Ramos (cell line): ENCODE results near the gene DNAH1.

Experiments
- in situ Hi-C: fragments of 300-500 bp; cut with MboI; formaldehyde crosslinking; loops from one replicate; pipeline ENCODE4 v1.14.3; 2022; ENCODE audit warnings: low sequenced_read_pairs; ENCODE audit not compliant: unreplicated experiment

The DNAH1 gene

GRCh38 chr3:52400275-52400793 is 84.2 kb downstream of the DNAH1 start:
- in situ Hi-C loops = no loop called here

GRCh38 chr3:52401021-52401420 is 84.9 kb downstream of the DNAH1 start:
- in situ Hi-C loops = no loop called here

DNA sequence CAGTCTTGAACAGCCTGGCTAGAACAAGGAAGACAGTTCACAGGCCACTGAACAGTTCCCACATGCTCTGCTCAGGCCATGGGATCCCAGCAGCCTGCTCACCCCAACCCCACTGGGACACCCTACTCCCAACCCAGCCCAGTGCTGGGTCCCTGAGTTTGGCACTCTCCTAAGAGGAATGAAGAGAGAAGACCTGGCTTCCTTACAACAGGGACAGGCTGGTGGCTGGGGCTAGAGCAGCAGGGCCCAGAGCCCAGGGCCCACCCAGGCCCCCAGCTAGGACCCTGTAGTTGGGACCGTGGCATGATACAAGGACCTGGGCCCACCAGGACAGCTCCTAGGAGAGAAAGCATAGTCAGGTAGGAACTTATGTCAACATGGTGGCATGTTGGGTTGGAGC is 85.4 kb downstream of the DNAH1 start:
- in situ Hi-C loops = no loop called here

DNA sequence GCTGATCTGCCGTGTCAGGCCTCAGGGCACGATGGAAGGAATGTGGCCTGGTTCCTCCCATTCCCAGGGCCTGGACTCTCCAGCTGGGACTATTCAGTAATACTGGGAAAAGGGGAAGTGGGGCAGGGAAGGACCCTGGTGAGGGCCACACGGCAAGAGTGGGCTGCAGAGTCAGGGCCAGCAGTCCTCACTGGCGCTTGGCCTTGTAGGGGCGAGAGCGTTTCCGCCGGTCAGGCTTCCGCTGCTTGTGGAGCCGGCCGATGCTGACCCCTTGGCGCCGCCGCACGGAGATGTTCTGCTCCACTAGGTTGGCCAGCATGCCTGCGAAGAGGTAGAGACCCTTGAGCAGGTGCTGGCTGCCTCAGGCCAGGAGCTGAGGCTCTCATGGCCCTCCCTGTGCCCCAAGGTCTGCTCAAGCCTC is 86.0 kb downstream of the DNAH1 start:
- in situ Hi-C loops = no loop called here

DNA sequence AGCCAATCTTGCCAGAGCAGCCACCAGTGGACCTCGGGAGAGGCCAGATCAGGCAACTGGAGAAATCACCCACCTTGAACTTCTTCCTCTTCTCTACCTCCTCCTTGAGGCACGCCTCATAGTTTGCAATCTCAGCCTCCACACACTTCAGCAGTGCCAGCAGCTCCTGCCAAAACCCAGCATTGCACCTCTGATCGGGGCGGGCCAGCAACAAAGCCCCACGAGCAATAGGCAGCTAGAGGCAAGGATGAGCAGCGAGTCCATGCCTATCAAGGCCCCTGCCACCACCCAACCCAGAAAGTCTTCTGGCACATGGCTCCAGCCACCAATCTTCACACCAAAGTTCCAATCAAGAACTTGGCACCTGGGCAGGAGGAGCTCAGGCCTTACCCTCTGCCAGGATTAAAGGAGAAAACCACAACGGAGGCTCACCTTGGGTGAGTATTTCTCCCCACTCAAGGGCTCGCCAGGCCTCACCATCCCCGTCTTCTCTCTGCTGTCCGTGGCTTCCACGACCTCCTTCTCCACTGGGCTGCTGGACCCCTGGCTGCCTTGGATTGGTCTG is 86.7 kb downstream of the DNAH1 start:
- in situ Hi-C loops = no loop called here

- in situ Hi-C loops = no loop called here
Measured at GRCh38 chr3:52403271-52403841, 87.2 kb downstream of the DNAH1 start.

GRCh38 chr3:52403955-52404354 is 87.8 kb downstream of the DNAH1 start:
- in situ Hi-C loops = no loop called here

DNA sequence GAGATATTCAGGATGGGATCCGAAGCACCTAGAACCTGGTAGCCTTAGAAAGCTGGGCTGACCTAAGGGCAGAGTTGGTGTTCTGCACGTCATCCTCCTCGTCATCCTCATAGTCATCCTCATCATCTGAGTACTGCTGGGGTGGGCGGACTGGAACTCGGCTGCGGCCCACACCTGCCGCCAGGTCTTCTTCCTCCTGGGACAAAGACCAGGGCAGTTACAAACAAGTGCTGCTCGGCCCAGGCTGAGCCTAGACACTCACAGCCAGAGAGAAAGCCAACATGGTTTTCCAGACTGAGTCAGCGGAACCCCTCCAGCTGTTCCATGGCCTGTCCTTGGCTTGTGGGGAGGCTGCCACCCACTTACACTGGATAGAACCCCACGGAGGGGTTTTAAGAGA is 88.3 kb downstream of the DNAH1 start:
- in situ Hi-C loops = no loop called here

- in situ Hi-C loops = no loop called here
Measured at GRCh38 chr3:52405066-52405465, 88.9 kb downstream of the DNAH1 start.

DNA sequence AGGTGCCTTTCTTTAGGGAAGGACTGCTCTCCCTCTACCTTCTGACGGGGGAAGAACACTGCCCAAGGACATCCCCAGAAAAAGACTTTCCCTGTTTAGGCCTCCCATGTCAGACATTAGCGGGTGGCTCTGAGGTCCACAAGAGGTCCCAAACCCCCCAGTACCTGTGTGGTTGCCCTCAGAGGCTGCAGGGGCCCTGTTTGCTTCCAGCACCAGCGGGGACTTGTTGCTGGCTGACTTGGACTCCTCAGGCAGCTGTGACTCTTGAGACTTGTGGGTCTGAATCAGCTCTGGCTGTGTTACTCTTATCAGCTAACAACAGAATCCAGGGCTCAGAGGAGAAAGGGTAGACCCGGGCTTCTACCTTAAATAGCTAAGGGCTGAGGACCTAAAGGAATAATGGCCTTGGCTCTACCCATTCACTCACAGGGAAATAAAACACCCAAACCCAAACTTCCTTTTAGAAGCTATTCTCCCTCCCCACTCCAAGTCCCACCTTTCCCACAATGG is 89.5 kb downstream of the DNAH1 start:
- in situ Hi-C loops = no loop called here

GRCh38 chr3:52406231-52406661 is 90.1 kb downstream of the DNAH1 start:
- in situ Hi-C loops = no loop called here

- in situ Hi-C loops = no loop called here
Measured at GRCh38 chr3:52406791-52407510, 90.8 kb downstream of the DNAH1 start.

- in situ Hi-C loops = no loop called here
Measured at GRCh38 chr3:52407779-52408178, 91.7 kb downstream of the DNAH1 start.

DNA sequence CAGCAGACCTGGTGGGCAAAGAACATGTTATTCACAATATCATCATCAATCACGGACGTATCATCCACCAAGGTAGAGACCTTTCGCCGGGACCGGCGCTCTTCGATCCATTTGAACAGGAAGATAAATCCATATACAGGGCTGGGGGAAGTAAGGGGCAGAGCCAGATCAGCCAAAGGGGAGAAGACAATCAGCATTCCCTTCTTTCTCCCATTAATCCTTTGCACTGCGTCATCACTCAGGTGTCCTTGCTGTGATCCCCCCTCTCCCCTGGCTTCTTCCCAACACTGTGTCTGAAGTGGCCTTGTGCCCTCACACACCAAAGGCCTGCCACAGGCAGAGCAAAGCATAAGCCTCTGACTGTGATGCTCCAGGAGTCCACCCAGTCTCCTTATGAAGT is 92.3 kb downstream of the DNAH1 start:
- in situ Hi-C loops = no loop called here

DNA sequence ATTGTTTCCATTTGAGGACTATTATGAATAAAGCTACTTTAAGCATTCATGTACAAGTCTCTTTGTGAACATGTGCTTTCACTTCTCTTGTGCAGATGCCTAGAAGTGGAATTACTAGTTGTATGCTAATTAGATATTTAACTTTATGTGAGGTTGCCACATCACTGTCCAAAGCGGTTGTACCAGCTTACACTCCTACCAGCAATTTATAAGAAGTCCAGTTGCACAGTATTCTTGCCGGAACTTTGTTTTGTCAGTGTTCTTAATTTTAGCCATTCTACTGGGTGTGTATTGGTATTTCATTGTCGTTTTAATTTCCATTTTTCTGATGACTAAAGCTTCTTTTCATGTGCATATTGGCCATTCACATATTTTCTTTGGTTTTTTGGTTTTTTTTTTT is 99.7 kb downstream of the DNAH1 start:
- in situ Hi-C loops = no loop called here

DNA sequence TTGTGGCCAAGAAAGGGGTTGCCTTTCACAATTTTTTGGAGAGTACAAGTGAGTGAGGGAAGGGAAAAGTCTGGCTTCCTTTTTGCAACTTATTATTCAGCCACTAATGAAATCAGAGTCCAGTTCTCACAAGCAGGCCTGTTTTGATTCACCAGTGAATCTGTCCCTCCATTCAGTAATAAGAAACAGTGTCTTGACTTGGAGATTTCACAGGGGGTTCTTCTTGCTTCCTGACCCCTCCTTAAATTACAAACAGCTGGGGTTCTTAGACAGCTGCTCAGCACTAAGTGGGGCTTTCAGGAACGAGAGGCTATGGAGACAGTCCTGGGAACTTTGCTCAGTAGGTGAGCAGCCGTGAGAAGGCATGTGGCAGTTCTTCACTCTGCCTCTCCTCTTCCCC is 104.3 kb downstream of the DNAH1 start:
- in situ Hi-C loops = no loop called here

- in situ Hi-C loops = no loop called here
Measured at GRCh38 chr3:52422669-52423068, 106.5 kb downstream of the DNAH1 start.

DNA sequence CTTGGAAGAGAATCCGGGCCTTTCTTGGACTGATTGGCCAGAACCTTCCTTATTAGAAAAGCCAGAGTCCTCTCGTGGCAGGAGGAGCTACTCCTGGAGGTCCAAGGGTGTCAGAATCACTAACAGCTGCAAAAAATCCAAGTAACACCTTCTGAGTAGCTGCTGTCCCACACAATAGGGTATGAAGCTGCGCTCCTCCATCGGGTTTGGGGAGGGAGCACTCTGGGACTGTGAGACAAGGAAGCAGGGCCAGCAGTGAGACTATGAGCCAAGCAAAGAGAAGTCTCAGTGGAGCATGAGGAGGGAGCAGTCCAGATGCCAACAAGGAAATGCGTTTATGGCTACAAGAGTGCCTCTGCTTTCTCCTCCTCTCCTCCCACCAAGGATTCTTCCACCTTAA is 107.1 kb downstream of the DNAH1 start:
- in situ Hi-C loops = no loop called here

DNA sequence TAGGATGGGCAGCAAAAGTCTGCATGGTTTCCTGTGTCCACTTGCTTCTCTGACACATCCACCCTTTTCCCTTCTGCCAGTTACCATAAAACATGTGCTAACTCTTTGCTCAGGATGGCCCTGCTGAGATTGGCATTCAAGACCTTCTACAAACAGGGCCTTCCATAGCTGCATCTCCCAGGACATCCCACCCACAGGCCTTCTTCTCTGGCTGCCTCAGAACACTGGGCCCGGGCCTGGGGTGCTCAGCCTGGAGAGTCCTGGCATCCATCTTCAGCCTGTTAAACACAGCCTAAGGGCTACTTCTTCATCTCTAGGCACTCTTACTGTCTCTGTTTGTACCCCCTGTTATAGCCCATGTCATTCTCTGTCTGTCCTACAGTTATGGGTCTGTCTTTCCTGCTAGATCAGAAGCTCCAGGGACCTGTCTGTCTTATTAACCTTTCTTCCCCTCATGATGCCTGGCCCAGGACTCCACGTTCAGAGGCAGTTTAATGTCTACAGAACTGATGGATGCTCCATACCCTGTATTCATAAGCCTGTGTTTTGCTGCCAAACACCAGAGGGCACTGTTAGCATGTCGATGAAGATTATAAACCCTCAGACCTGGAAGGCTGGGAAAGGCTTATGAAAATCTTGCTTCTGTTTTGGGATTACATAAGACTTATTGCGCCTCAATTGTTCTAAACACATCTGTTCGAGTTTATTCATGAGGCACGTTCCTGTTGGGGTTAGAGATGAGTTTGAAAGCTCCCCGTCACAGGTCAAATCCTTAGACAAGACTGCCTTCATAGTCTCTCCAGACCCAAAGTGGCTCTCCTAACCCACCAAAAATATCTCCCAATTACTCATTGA is 112.3 kb downstream of the DNAH1 start:
- in situ Hi-C loops = no loop called here

GRCh38 chr3:52429031-52429430 is 112.9 kb downstream of the DNAH1 start:
- in situ Hi-C loops = no loop called here
